Sciatic nerve (tissue), 1 donor: ENCODE data around the gene BTN2A1. TPM values are rescaled to one million over a fixed set of nuclear protein-coding genes. Genes with fewer than 3 reads are reported as not detected.

Source experiments
- total RNA-seq: library from RNA; stranded (reverse); fragmentation: NEBNext Ultra II Directional; extraction: Animal tissue kit (Norgen Biotek cat#: 25700); gene quantifications from one replicate; pipeline ENCODE4 v1.2.1, GENCODE V29; 2021
- donor health status: DM: no; HTN: no; CAD: no.

The BTN2A1 gene
- total RNA-seq, 1 donor from 2014 or later, result 29.1 TPM

Other genes starting within 250 kb of the BTN2A1 start
- gene BTN3A2, start 92.8 kb upstream of the BTN2A1 start, total RNA-seq, result 35.8 TPM
- 12.5 TPM for gene BTN2A2, start 74.8 kb upstream of the BTN2A1 start, total RNA-seq
- 30.1 TPM for gene BTN3A1, start 55.7 kb upstream of the BTN2A1 start, total RNA-seq
- gene BTN3A3, start 17.5 kb upstream of the BTN2A1 start, total RNA-seq, result 33.4 TPM
- not detected for gene BTN1A1, start 42.3 kb downstream of the BTN2A1 start, total RNA-seq
- 40.3 TPM for gene HMGN4, start 80.4 kb downstream of the BTN2A1 start, total RNA-seq
- 10.3 TPM for gene ABT1, start 139.0 kb downstream of the BTN2A1 start, total RNA-seq
- 35.0 TPM for gene ZNF322, start 201.8 kb downstream of the BTN2A1 start, total RNA-seq